GM12865 (cell line): ENCODE measurements around the gene MRPS15.
"Not testable (repeated sequence)": the region's sequence is repeated elsewhere in the genome, so short reads cannot be mapped to it uniquely, and the experiment has no call there.

Source experiments
- DNase-seq: peaks from one replicate; pipeline ENCODE4 v3.0.0; 2010; ENCODE audit warnings: low read depth
- H3K4me3 ChIP-seq: 2 replicates; pipeline ENCODE4 v1.5.1; 2011; ENCODE audit warnings: mild to moderate bottlenecking, low read depth, low read length, control low read depth
- CTCF ChIP-seq: IDR thresholded peaks from 2 replicates; pipeline ENCODE4 v1.5.1; 2011; ENCODE audit warnings: low read length, control low read depth, low read depth, inconsistent platforms; ENCODE audit not compliant: insufficient read depth; ENCODE audit errors: missing control alignments

The MRPS15 gene

DNA sequence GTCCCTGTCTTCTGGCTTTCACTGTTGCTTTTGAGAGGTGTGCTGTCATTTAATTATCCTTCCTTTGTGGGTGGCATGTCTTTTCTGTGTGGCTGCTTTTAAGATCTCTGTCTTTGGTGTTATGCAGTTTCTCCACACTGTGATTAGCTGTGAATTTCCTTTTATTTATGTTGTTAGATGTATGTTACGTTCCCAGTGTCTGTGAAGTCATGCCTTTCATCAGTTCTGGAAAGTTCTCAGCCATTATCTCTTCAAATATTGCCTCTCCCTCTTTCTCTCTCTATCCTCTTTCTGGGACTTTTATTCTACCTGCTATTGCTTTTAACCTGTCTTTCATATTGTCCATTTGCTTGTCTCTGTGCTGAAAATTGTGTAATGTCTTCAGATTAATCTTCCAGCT is 39.5 kb upstream of the MRPS15 start:
- no peak overlapping the region for H3K4me3 ChIP-seq
- TF ChIP-seq CTCF: no peak
- DNase-seq: no peak

GRCh38 chr1:36503159-36503558 is 39.0 kb upstream of the MRPS15 start:
- no peak for TF ChIP-seq CTCF
- no peak for DNase-seq
- no peak overlapping the region for H3K4me3 ChIP-seq

- no peak for DNase-seq
- no peak overlapping the region for H3K4me3 ChIP-seq
- TF ChIP-seq CTCF: no peak
Observed at GRCh38 chr1:36502616-36503015, 38.4 kb upstream of the MRPS15 start.

GRCh38 chr1:36501911-36502310 is 37.7 kb upstream of the MRPS15 start:
- not testable (repeated sequence) for DNase-seq, H3K4me3 ChIP-seq

- TF ChIP-seq CTCF: no peak
- H3K4me3 ChIP-seq: no peak overlapping the region
- no peak for DNase-seq
Observed at GRCh38 chr1:36497207-36497606, 33.0 kb upstream of the MRPS15 start.

DNA sequence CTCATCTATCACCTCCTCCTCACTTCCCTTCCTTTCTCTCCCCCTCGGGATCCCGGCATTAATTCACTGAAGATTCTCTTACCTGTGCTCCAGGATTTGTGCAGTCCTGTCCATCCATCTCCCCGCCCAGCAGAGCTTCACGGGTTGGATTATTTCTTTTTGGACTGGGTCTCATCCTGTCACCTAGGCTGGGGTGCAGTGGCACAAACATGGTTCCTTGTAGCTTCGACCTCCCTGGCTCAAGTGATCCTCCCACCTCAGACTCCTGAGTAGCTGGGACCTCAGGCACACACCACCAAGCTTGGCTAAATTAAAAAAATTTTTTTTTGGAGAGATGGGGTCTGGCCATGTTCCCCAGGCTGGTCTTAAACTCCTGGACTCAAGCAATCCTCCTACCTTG is 30.8 kb upstream of the MRPS15 start:
- TF ChIP-seq CTCF: no peak
- no peak overlapping the region for H3K4me3 ChIP-seq
- DNase-seq: no peak

DNA sequence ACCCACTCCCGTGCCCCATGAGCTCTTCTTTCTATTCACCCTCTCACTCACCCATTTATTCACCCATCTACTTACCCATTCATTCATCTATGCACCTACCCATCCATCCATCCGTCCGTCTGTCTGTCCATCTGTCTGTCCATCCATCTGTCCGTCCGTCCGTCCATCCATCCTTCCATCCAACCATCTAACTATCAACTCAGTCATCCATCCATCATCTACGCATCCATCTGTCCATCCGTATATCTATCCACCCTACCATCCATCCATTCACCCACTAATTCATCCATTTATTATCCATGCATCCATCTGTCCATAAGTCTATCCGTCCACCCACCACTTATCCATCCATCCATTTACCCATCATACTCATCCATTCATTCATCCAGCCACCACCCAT is 29.3 kb upstream of the MRPS15 start:
- DNase-seq: no peak
- no peak for TF ChIP-seq CTCF
- no peak overlapping the region for H3K4me3 ChIP-seq

DNA sequence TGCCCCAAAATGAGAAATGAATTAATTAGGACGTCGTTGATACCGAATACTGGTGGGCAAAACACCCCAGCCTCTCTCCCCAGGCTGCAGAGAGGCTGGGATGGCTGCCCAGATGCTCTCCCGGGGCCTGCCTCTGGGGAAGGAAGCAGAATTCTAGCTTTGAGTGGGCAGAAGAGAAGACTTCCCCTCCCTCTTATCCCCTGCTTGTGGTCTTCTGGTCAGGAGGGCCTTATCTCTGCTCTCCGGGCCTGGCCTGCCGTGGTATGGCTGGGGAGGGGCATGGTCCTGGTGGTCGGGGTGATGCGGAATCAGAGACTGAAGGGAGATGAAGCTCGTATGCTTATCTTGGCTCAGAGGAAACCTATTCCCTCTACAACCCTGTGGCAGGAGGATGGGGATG is 28.3 kb upstream of the MRPS15 start:
- no peak for TF ChIP-seq CTCF
- H3K4me3 ChIP-seq: no peak overlapping the region
- no peak for DNase-seq

GRCh38 chr1:36489258-36490051 is 25.3 kb upstream of the MRPS15 start:
- not testable (repeated sequence) for H3K4me3 ChIP-seq, DNase-seq
